Ectodermal cell (in vitro differentiated cells): ENCODE measurements around the gene DNAJA3.

Source experiments
- H3K27ac ChIP-seq: 2 replicates; pipeline ENCODE4 v1.7.0; 2013; ENCODE audit warnings: mild to moderate bottlenecking, low read depth, low read length; ENCODE audit not compliant: insufficient read depth, poor library complexity, severe bottlenecking
- H3K27me3 ChIP-seq: 2 replicates; pipeline ENCODE4 v1.7.0; 2013; ENCODE audit warnings: mild to moderate bottlenecking, low read length; ENCODE audit not compliant: insufficient read depth, control insufficient read depth, poor library complexity, severe bottlenecking
- H3K36me3 ChIP-seq: one replicate; pipeline ENCODE4 v1.7.0; 2013; ENCODE audit warnings: low read length; ENCODE audit not compliant: control insufficient read depth, insufficient read depth
- H3K4me1 ChIP-seq: one replicate; pipeline ENCODE4 v1.7.0; 2013; ENCODE audit warnings: low read length; ENCODE audit not compliant: control insufficient read depth, insufficient read depth
- H3K4me3 ChIP-seq: 2 replicates; pipeline ENCODE4 v1.7.0; 2013; ENCODE audit warnings: low read depth, low read length, control low read depth; ENCODE audit not compliant: insufficient read depth
- H3K9me3 ChIP-seq: 2 replicates; pipeline ENCODE4 v1.7.0; 2013; ENCODE audit warnings: mild to moderate bottlenecking, low read length, moderate library complexity; ENCODE audit not compliant: control insufficient read depth
- WGBS, 2 experiments: methylation state at CpG; one replicate each; pipeline ENCODE4 v1.1.7; 2013; ENCODE audit warnings: missing lambda C conversion rate in 2 of 2; 5-methylcytosine and 5-hydroxymethylcytosine counted together

Gene DNAJA3

DNA sequence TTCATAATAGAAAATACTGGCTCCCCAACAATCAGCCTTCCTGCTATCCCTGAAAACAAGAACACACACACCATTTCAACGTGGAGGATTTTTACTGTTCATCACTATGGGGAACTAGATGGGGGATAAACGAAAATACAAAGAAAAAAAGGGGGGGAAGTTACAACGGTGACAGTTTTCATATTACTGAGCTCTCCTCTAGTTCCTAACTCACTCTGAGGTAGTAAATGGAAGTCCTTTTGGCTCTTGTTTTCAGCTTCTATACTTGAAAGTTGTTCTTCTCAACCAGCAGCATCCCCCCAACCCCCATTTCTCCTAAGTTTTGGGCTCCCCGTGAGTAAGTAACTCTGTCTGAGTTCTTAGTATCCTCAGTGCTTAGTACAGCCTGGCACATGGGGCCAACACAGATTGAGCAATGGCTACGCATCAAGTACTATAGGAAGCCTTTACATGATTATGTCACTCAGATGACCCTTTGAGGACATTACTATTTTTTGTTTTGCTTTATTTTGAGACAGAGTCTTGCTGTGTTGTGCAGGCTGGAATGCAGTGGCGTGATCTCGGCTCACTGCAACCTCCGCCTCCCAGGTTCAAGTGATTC is 5.1 kb upstream of the DNAJA3 start:
- Histone ChIP-seq H3K4me3 (no peak overlapping the region), H3K4me1 (no peaks in the 10 kb centered on the region), H3K36me3 (no peaks in the 10 kb centered on the region), H3K27ac (no peak overlapping the region), H3K9me3 (no peaks in the 10 kb centered on the region), H3K27me3 (peaks cover 16% of the 10 kb centered on the region)
- WGBS, 2 experiments, result 85 to 90% methylated on average over 8 of the region's 8 CpGs

- no peaks in the 10 kb centered on the region for H3K36me3 ChIP-seq
- H3K27me3 ChIP-seq, result no peaks in the 10 kb centered on the region
- peak overlapping the region; percentile 39 for H3K27ac ChIP-seq
- peak overlapping the region; percentile 98 for H3K4me3 ChIP-seq
- no peaks in the 10 kb centered on the region for H3K9me3 ChIP-seq
- peaks cover 7% of the 10 kb centered on the region for H3K4me1 ChIP-seq
- WGBS, 2 experiments, result 3 to 5% methylated on average over 31 of the region's 31 CpGs
Observed at GRCh38 chr16:4426021-4426684, 485 bp downstream of the DNAJA3 start.

- Histone ChIP-seq H3K36me3 (no peaks in the 10 kb centered on the region), H3K4me1 (peaks cover 7% of the 10 kb centered on the region), H3K9me3 (no peaks in the 10 kb centered on the region), H3K27me3 (no peaks in the 10 kb centered on the region), H3K27ac (no peak overlapping the region), H3K4me3 (peak overlapping the region; percentile 98)
- WGBS, 2 experiments, result 91 to 95% methylated on average over 10 to 11 of the region's 12 CpGs
Observed at GRCh38 chr16:4426722-4427372, 1.2 kb downstream of the DNAJA3 start.

- no peaks in the 10 kb centered on the region for H3K27me3 ChIP-seq
- no peaks in the 10 kb centered on the region for H3K36me3 ChIP-seq
- no peak overlapping the region for H3K4me3 ChIP-seq
- peaks cover 7% of the 10 kb centered on the region for H3K4me1 ChIP-seq
- WGBS, 2 experiments, result 96 to 97% methylated on average over 7 of the region's 7 CpGs
- no peak overlapping the region for H3K27ac ChIP-seq
- H3K9me3 ChIP-seq, result no peaks in the 10 kb centered on the region
Observed at GRCh38 chr16:4428500-4428899, 2.8 kb downstream of the DNAJA3 start.

DNA sequence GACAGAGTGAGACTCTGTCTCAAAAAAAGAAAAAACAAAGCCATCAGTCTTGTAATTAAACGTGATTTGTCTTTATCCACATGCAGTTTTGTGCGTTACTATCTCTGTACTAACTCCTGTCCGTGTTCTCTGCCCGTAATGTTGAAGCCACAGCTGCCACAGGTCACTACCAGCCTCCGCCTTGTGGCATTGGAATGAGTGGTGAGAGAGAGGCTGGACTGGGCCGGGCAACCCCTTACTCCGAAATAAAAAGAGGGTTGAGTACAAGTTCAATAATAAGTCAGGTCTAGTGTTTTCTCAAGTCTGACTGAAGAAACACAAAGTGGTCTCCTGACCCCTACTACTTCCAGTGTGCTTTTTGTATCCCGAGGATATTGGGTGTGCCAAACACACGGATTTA is 5.4 kb downstream of the DNAJA3 start:
- Histone ChIP-seq H3K9me3 (no peaks in the 10 kb centered on the region), H3K4me1 (peaks cover 7% of the 10 kb centered on the region), H3K36me3 (no peaks in the 10 kb centered on the region), H3K4me3 (no peak overlapping the region), H3K27me3 (no peaks in the 10 kb centered on the region), H3K27ac (no peak overlapping the region)
- 96% methylated on average over 9 of the region's 9 CpGs for WGBS, 2 experiments

GRCh38 chr16:4433228-4433627 is 7.6 kb downstream of the DNAJA3 start:
- WGBS, 2 experiments, result 85% methylated on average over 4 of the region's 4 CpGs
- Histone ChIP-seq H3K4me3 (no peak overlapping the region), H3K36me3 (peaks cover 8% of the 10 kb centered on the region), H3K9me3 (no peaks in the 10 kb centered on the region), H3K4me1 (no peaks in the 10 kb centered on the region), H3K27ac (no peak overlapping the region), H3K27me3 (no peaks in the 10 kb centered on the region)

- H3K36me3 ChIP-seq, result peaks cover 13% of the 10 kb centered on the region
- H3K27me3 ChIP-seq, result no peaks in the 10 kb centered on the region
- WGBS, 2 experiments, result 95 to 96% methylated on average over 12 of the region's 12 CpGs
- H3K9me3 ChIP-seq, result no peaks in the 10 kb centered on the region
- no peaks in the 10 kb centered on the region for H3K4me1 ChIP-seq
- no peak overlapping the region for H3K4me3 ChIP-seq
- H3K27ac ChIP-seq, result no peak overlapping the region
Observed at GRCh38 chr16:4433914-4434787, 8.5 kb downstream of the DNAJA3 start.

GRCh38 chr16:4435337-4436067 is 9.8 kb downstream of the DNAJA3 start:
- 81 to 84% methylated on average over 8 of the region's 8 CpGs for WGBS, 2 experiments
- Histone ChIP-seq H3K27ac (no peak overlapping the region), H3K36me3 (peaks cover 20% of the 10 kb centered on the region), H3K4me3 (no peak overlapping the region), H3K27me3 (no peaks in the 10 kb centered on the region), H3K9me3 (no peaks in the 10 kb centered on the region), H3K4me1 (no peaks in the 10 kb centered on the region)

DNA sequence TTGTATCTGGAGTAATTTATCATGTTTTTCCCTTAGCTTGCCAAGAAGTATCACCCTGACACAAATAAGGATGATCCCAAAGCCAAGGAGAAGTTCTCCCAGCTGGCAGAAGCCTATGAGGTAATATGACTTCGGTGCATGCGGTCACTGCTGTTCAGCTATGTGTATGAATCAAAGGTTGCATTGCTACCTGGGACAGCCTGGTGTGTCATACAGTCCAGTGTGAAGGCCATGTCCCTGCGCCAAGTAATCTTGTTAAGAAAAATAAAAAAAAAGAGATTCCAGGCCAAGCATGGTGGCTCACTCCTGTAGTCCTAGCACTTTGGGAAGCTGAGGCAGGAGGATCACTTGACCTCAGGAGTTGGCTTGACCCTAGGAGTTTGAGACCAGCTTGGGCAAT is 11.7 kb downstream of the DNAJA3 start:
- Histone ChIP-seq H3K36me3 (peaks cover 32% of the 10 kb centered on the region), H3K4me1 (no peaks in the 10 kb centered on the region), H3K27ac (no peak overlapping the region), H3K9me3 (no peaks in the 10 kb centered on the region), H3K27me3 (no peaks in the 10 kb centered on the region), H3K4me3 (no peak overlapping the region)
- WGBS, 2 experiments, result 98% methylated on average over 3 of the region's 3 CpGs
